Measurements from ENCODE around the gene USPL1.
"Not testable (repeated sequence)": the region's sequence is repeated elsewhere in the genome, so short reads cannot be mapped to it uniquely, and the experiment has no call there.

Gene USPL1

DNA sequence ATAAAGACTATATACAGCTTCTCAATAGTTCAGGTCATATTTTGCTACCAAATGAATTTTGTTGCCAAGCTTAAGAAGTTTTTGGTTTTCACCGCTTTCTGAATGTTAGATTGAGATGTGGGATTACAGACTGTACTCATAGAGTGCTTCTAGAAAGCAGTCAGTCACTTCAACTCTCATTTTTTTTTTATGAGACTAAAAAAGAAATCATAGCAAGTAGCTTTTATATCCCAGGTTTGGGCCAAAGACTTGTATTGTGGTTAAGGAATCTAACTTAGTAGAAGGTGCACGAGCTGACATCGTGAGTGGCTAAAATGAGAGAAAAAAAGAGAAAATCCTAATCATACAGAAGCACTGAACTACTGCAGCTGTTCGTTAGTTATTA is 2.2 kb upstream of the USPL1 start:
- peak overlapping the region; percentile 97 for H3K27ac ChIP-seq
- DNase-seq (ENCODE audit: low read depth, low spot score) = no peak

DNA sequence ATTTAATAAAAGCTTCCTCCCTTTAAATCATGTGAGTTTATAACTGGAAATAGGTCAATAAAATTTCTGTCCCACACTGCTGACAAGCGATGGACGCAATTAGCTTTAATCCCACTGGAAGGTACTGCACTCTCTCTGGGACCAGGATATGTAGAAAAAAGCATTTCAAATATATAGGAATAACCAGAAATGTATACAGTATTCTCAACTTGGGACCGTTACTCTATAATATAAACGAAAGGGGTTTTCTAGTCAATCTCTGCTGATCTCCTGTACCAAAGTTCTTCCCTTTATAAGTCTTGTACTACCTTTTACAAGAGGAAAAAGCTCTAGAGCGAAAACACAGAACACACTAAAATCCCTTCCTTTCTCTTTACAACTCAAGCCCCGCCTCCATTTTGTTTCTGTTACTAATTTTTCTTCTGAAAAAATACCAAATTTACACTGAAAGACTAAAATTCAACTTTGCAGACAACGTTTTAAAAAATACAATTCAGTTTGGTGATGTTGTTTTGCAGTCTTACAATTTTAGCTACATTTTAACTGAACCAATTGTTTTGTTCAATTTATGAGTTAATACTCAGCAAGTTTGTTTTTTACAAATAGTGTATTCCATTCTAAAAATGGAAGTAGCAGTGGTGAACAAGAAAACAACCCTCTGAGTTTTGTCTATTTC is 1.7 kb upstream of the USPL1 start:
- peak overlapping the region; percentile 97 for H3K27ac ChIP-seq
- no peak for DNase-seq (ENCODE audit: low read depth, low spot score)

- peak overlapping the region; percentile 97 for H3K27ac ChIP-seq
- DNase-seq (ENCODE audit: low read depth, low spot score) = peak; percentile 37
Measured at GRCh38 chr13:30616927-30617314, 799 bp upstream of the USPL1 start.

- DNase-seq (ENCODE audit: low read depth, low spot score) = no peak
- peak overlapping the region; percentile 97 for H3K27ac ChIP-seq
Measured at GRCh38 chr13:30618186-30618929, 638 bp downstream of the USPL1 start.

DNA sequence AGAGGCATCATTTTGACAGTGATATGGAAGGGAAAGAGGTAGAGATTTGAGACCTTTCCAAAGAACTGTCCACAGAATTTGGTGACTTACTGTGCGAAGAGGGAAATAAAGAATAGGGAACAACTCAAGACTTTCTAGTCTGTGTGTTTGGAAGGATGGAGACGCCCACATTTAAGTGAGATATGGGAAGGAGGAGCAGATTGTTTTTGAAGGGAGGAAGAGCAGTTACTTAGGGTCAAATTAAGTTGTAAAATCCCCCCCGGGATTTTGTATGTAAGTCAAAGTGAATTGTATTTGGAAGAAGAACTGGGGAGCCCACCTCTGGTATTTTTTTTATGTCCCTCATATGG is 1.2 kb downstream of the USPL1 start:
- H3K27ac ChIP-seq = peak overlapping the region; percentile 97

DNA sequence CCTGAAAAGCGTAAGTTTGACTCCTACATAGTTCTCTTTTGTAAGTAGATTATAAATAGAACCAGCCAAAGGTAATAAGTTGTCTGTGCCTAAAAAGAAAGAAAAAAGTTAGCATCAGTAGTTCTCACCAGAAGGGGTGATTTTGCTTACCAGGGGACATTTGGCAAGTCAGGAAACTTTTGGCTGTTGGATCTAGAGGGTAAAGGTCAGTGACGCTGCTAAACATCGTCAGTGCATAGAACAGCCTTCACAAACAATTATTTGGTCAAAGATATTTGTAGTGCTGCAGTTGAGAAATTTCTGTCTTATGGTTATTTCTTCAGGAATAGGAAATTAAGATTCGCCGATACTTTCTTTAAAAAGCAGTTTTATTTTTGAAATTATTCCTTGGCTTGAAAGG is 2.0 kb downstream of the USPL1 start:
- DNase-seq (ENCODE audit: low read depth, low spot score) = no peak
- no peak overlapping the region for H3K27ac ChIP-seq

More for the DNA sequence above, 1.2 kb downstream of the USPL1 start:
- no peak for DNase-seq (ENCODE audit: low read depth, low spot score)

- no peak for DNase-seq (ENCODE audit: low read depth, low spot score)
- no peak overlapping the region for H3K27ac ChIP-seq
Measured at GRCh38 chr13:30620941-30621340, 3.2 kb downstream of the USPL1 start.

DNA sequence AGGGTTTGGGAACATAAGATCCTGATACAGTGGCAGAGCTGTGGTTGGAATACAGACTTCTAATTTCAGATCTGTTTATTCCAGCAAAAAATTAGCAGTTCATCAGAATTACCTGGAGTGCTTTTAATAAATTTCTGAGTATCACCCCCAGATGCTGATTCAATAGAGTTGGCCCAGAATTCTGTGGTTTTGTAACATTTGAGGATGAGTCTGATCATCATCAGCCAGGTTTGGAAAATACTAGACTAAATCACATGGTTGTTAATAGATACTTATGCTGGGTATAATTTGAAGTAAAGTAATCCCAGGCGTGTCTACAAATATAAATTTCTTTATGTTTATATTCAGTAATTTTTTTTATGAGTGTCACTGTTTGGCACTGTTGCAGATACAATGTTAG is 4.8 kb downstream of the USPL1 start:
- no peak for DNase-seq (ENCODE audit: low read depth, low spot score)
- no peak overlapping the region for H3K27ac ChIP-seq

GRCh38 chr13:30623392-30623791 is 5.7 kb downstream of the USPL1 start:
- DNase-seq (ENCODE audit: low read depth, low spot score) = no peak
- H3K27ac ChIP-seq = no peak overlapping the region

GRCh38 chr13:30624630-30625029 is 6.9 kb downstream of the USPL1 start:
- H3K27ac ChIP-seq = no peak overlapping the region
- no peak for DNase-seq (ENCODE audit: low read depth, low spot score)

GRCh38 chr13:30629527-30629926 is 11.8 kb downstream of the USPL1 start:
- no peak overlapping the region for H3K27ac ChIP-seq
- no peak for DNase-seq (ENCODE audit: low read depth, low spot score)

DNA sequence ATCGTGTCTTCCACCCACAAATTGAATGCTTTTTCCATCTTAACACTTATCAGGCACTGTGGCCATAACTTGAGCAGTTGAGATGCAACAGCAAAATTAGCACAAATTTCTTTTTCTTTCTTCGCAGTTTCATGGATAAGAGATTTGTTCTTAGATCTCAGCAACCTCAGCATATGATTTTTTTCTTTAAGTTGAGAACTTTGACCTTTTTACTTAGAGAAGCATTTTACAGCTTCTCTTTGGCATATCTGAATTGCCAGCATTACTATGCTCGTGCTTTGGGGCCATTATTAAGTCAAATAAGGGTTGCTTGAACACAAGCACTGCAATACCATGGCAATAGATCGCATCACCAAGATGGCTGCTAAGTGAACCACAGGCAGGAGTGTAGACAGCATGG is 16.1 kb downstream of the USPL1 start:
- H3K27ac ChIP-seq = no peak overlapping the region
- DNase-seq (ENCODE audit: low read depth, low spot score) = no peak

- H3K27ac ChIP-seq = no peak overlapping the region
- no peak for DNase-seq (ENCODE audit: low read depth, low spot score)
Measured at GRCh38 chr13:30634838-30635237, 17.1 kb downstream of the USPL1 start.

- H3K27ac ChIP-seq = no peak overlapping the region
- DNase-seq (ENCODE audit: low read depth, low spot score) = no peak
Measured at GRCh38 chr13:30638301-30638700, 20.6 kb downstream of the USPL1 start.

- no peak for DNase-seq (ENCODE audit: low read depth, low spot score)
- H3K27ac ChIP-seq = no peak overlapping the region
Measured at GRCh38 chr13:30639671-30640070, 22.0 kb downstream of the USPL1 start.

DNA sequence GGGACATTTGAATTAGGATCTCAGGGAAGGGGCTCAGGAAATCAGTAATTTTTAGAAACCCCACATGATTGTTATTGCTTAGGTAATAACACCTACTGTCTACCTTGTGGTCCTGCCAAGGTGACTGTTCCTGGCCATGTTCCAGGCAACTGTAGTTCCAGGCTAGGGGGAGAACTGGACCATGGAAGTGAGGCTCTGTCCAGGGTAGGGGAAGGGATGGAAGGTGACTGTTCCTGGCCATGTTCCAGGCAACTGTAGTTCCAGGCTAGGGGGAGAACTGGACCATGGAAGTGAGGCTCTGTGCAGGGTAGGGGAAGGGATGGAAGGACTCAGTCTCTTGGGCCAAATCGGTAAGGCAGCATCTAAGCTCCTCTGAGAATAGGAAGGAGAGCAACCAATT is 23.5 kb downstream of the USPL1 start:
- not testable (repeated sequence) for DNase-seq (ENCODE audit: low read depth, low spot score); H3K27ac ChIP-seq

DNA sequence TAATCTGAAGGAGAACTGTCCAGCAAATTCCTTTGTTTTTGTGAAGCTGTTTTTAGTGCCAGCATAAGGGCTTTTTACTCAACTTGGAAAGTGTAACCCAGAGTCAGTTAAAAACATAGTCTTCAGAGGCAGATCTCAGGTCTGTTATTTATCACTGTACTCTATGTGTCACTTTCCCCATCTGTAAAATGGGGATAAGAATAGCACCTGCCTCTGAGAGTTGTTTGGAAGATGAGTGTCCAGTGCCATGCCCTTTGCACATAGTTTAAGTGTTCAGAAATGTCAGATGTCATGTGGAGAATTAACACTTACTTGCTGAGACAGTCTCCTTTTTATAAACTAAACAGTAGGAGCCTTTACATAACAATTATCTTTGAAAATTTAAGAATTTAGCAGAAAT is 27.9 kb downstream of the USPL1 start:
- no peak overlapping the region for H3K27ac ChIP-seq

GRCh38 chr13:30647420-30647819 is 29.7 kb downstream of the USPL1 start:
- H3K27ac ChIP-seq = no peak overlapping the region
- no peak for DNase-seq (ENCODE audit: low read depth, low spot score)

More for the DNA sequence above, 27.9 kb downstream of the USPL1 start:
- no peak for DNase-seq (ENCODE audit: low read depth, low spot score)

DNA sequence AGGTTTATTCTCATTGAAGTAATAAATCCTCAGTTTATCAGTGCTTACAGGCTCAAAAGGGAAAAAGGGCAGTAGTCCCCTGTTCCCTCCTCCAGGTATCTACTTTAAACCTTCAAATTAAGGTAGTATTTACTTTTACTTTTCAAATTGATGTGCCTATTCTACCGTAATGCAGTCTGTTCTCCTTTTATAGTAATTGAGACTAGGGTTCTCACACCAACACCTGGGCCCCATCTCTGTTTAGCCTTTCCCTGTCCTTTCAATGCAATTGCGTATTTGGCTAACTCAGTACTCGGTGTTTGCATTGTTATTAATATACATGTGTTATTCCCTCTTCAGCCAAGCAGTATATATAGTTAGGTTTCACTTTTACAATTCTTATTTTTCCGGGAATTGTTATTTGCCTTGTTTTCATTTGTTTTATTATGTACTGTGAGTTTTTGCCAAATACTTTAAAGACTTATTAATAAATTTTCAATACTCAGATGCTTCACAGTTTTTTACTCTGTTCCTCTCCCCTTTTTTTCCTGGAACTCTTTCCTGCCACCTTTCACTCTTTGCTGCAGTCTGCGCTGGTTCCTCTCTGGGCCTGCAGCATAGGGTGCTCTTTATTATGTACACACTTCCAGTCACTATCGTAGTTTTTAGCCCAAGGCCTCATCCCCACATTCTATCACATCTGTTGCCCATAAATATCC is 30.3 kb downstream of the USPL1 start:
- H3K27ac ChIP-seq = no peak overlapping the region
- no peak for DNase-seq (ENCODE audit: low read depth, low spot score)

DNA sequence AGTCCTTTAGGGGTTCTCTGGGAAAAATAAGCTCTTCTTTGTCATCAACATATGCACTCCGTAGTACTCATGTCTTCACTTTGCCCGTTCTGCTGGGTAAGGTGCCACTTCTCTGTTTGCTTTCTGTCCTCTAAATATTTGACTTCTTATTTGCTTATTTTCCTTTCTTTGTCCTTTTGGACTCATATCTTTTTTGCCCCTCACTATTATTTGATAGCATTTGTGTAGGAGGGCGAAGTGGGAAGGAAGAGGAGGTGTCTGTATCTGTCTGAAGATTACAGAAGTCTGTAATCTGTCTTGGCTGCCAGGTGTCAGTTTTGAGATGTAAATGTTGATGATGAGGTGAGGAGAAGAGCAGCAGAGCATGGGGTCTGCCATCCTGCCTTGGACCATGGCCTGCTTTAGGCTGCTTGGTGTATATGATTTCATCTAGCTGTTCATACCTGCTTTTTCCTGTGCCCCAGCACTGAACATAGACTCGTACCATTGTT is 30.8 kb downstream of the USPL1 start:
- H3K27ac ChIP-seq = no peak overlapping the region
- no peak for DNase-seq (ENCODE audit: low read depth, low spot score)

- H3K27ac ChIP-seq; DNase-seq (ENCODE audit: low read depth, low spot score): not testable (repeated sequence)
Measured at GRCh38 chr13:30651648-30652047, 33.9 kb downstream of the USPL1 start.
